ENCODE data around the gene CACNA2D3. TPM values are rescaled to one million over a fixed set of nuclear protein-coding genes. Genes with fewer than 3 reads are reported as not detected.

Gene CACNA2D3
- total and polyA plus RNA-seq, 12 donors, result 0.51 to 43.5 (median 19.3) TPM

- Histone ChIP-seq H3K4me3 (no peak overlapping the region), H3K36me3 (no peaks in the 10 kb centered on the region), H3K4me1 (no peaks in the 10 kb centered on the region), H3K9me3 (peaks cover 0 to 4% (median 0%) of the 10 kb centered on the region in 11 donors), H3K27ac (no peak overlapping the region), H3K27me3 (no peaks in the 10 kb centered on the region)
- 38 to 43% methylated on average over 4 of the region's 4 CpGs for WGBS, 2 donors
- TF ChIP-seq, protein P1, sequence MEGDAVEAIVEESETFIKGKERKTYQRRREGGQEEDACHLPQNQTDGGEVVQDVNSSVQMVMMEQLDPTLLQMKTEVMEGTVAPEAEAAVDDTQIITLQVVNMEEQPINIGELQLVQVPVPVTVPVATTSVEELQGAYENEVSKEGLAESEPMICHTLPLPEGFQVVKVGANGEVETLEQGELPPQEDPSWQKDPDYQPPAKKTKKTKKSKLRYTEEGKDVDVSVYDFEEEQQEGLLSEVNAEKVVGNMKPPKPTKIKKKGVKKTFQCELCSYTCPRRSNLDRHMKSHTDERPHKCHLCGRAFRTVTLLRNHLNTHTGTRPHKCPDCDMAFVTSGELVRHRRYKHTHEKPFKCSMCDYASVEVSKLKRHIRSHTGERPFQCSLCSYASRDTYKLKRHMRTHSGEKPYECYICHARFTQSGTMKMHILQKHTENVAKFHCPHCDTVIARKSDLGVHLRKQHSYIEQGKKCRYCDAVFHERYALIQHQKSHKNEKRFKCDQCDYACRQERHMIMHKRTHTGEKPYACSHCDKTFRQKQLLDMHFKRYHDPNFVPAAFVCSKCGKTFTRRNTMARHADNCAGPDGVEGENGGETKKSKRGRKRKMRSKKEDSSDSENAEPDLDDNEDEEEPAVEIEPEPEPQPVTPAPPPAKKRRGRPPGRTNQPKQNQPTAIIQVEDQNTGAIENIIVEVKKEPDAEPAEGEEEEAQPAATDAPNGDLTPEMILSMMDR (IDR thresholded peaks at IDR 0.05), result no peak
- intact Hi-C loops (cut with DNase I), result no loop called here
- DNase-seq (no peak), ATAC-seq (no peak)
Measured at GRCh38 chr3:54294214-54294613, 171.9 kb downstream of the CACNA2D3 start.

- H3K9me3 ChIP-seq, result no peaks in the 10 kb centered on the region
- intact Hi-C loops (cut with DNase I), result no loop called here
- H3K27ac ChIP-seq, result no peak overlapping the region
- TF ChIP-seq, protein P1 (IDR thresholded peaks at IDR 0.05), result no peak
- no peaks in the 10 kb centered on the region for H3K36me3 ChIP-seq
- H3K4me3 ChIP-seq, result no peak overlapping the region
- ATAC-seq, result no peak
- no peak for DNase-seq
- H3K27me3 ChIP-seq, result no peaks in the 10 kb centered on the region
- 69 to 81% methylated on average over 8 of the region's 8 CpGs for WGBS, 2 donors
- no peaks in the 10 kb centered on the region for H3K4me1 ChIP-seq
Measured at GRCh38 chr3:54296531-54296930, 174.2 kb downstream of the CACNA2D3 start.

DNA sequence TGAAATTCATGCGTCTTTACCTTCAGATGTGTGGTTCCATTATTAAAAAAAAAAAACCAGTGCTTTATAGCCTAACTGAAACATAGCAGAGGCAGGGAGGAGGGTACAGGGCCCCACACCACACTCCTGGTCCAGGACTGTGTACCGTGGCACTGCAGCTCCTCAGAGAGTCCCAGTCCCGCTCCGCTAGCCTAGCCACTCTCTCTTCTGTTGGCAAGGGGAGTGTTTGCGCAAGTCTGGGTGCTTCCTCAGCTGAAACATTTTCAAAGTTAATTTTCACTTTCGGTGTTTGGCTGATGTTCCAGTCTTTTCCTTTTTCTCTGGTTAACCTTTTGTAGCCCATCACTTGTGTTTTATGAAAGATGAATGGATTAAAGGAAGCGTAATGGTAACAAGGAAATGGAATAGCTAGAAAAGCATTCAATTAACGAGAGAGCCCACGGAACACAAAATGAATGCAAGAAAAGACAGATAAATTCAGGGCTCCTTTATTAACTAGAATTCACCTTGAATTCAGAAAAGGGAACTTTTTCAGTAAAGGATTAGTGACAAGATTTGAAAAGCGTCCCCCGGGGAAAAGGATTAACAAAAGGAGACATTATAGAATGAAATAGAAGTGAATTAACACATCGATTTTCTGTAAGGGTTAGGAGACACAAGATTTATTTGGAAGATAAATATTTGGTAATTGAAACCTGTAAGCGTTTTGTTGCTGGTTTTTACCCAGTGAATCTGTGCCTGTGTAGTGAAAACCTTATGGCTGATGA is 177.0 kb downstream of the CACNA2D3 start:
- H3K9me3 ChIP-seq, result no peaks in the 10 kb centered on the region
- intact Hi-C loops (cut with DNase I), result no loop called here
- no peak overlapping the region for H3K4me3 ChIP-seq
- TF ChIP-seq, protein P1 (IDR thresholded peaks at IDR 0.05), result no peak
- H3K36me3 ChIP-seq, result no peaks in the 10 kb centered on the region
- H3K27me3 ChIP-seq, result no peaks in the 10 kb centered on the region
- no peak overlapping the region for H3K27ac ChIP-seq
- WGBS, 2 donors, result 80 to 87% methylated on average over 13 of the region's 13 CpGs
- ATAC-seq (no peak), DNase-seq (no peak)
- H3K4me1 ChIP-seq, result no peaks in the 10 kb centered on the region

DNA sequence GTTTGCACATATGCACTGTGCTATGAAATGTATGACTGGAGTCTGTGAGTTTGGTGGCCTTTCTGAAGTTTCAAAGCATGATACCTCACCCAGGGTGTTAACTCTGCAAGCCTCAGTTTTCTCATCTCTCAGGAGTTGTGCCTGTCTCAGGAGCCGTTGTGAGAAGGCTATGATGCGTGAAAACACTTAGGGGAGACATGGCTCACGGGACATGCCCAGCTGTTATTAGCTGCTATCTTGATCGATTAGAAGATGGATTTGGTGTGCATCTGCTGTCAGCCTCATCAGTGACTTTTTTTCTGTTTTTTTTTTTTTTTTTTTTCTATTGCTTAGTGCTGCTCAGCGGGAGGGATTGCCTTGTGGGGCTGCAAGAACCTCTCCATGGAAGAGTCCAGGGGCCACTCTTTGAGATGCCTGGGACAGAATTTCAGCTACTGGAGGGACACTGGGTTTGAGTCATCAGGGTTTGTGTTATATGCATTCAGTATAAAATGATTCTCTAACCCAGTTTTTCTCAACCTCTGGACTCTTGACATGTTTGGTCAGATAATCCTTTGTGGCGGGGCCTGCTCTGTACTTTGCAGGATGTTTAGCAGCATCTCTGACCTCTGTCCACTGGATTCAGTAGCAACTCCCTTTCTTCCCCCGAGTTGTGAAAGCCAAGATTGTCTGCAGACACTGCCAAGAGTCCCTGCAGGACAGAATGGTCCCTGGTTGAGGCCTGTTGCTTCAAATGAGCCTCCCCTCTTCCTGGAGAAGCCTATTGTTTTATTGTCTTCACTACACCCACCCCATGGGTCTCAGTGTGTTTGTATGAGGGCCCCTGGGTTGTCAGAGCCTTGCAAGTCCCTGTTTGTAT is 181.4 kb downstream of the CACNA2D3 start:
- DNase-seq (no peak), ATAC-seq (no peak)
- Histone ChIP-seq H3K4me3 (no peak overlapping the region), H3K27me3 (no peaks in the 10 kb centered on the region), H3K9me3 (peaks cover 0 to 6% (median 0%) of the 10 kb centered on the region in 11 donors), H3K4me1 (no peaks in the 10 kb centered on the region), H3K36me3 (no peaks in the 10 kb centered on the region), H3K27ac (no peak overlapping the region)
- 66 to 72% methylated on average over 7 of the region's 7 CpGs for WGBS, 2 donors
- intact Hi-C loops (cut with DNase I), result no loop called here
- TF ChIP-seq, protein P1 (IDR thresholded peaks at IDR 0.05), result no peak
